HG03354 (cell line): ENCODE measurements around the gene BIVM.

ENCODE experiments used
- ATAC-seq: cut with Tn5 transposase; IDR thresholded peaks from one replicate; pipeline ENCODE4 v1.9.1; 2021; ENCODE audit warnings: mild to moderate bottlenecking; ENCODE audit not compliant: unreplicated experiment, poor library complexity, severe bottlenecking

Gene BIVM

GRCh38 chr13:102836471-102836870, 37.6 kb downstream of the BIVM start:
- no peak for ATAC-seq

GRCh38 chr13:102838273-102838672, 39.4 kb downstream of the BIVM start:
- ATAC-seq, result no peak

GRCh38 chr13:102838982-102839381, 40.1 kb downstream of the BIVM start:
- ATAC-seq, result no peak

- ATAC-seq, result no peak
Measured at GRCh38 chr13:102839462-102839861, 40.5 kb downstream of the BIVM start.

- peak; percentile 29 for ATAC-seq
Measured at GRCh38 chr13:102845289-102845629, 46.3 kb downstream of the BIVM start.

GRCh38 chr13:102845630-102846260, 46.8 kb downstream of the BIVM start, which contains the start of gene ERCC5:
TSS of gene ERCC5 (plus strand) at chr13:102846032. CDS start at chr13:102846267, 235 bp downstream.
- peak; percentile 86 for ATAC-seq

GRCh38 chr13:102846261-102847015, 47.5 kb downstream of the BIVM start:
- ATAC-seq, result peak; percentile 51

- no peak for ATAC-seq
Measured at GRCh38 chr13:102847272-102848234, 48.6 kb downstream of the BIVM start.

- ATAC-seq, result no peak
Measured at GRCh38 chr13:102848956-102849355, 50.0 kb downstream of the BIVM start.

GRCh38 chr13:102852556-102852955, 53.6 kb downstream of the BIVM start:
- ATAC-seq, result no peak

GRCh38 chr13:102854675-102855074, 55.8 kb downstream of the BIVM start:
- peak; percentile 59 for ATAC-seq

GRCh38 chr13:102856557-102856956, 57.6 kb downstream of the BIVM start:
- ATAC-seq, result no peak

GRCh38 chr13:102862624-102863210, 63.8 kb downstream of the BIVM start:
- no peak for ATAC-seq

GRCh38 chr13:102863590-102863989, 64.7 kb downstream of the BIVM start:
- no peak for ATAC-seq

GRCh38 chr13:102868366-102868936, 69.5 kb downstream of the BIVM start:
- ATAC-seq, result no peak

- ATAC-seq, result peak; percentile 39
Measured at GRCh38 chr13:102869948-102870676, 71.2 kb downstream of the BIVM start.

- ATAC-seq, result peak; percentile 95
Measured at GRCh38 chr13:102870677-102871415, 71.9 kb downstream of the BIVM start.

GRCh38 chr13:102872131-102872530, 73.2 kb downstream of the BIVM start:
- no peak for ATAC-seq
